OCI-LY7 (cell line): ENCODE results near the gene SYCP2. TPM values are rescaled to one million over a fixed set of nuclear protein-coding genes. Genes with fewer than 3 reads are reported as not detected.
A peak's percentile ranks its signal among the peaks of the same experiment; 100 is the strongest.

Experiments used
- BruUV-seq: library from RNA; stranded (reverse); fragments of 400-500 nt; replicated peaks from 2 replicates; lab custom pipeline; 2021; lab: Mats Ljungman, UMichigan
- CTCF ChIA-PET: fragments of 300-600 bp; sonication (Branson Sonifier 250); formaldehyde crosslinking; loops from one replicate; lab custom pipeline; 2022; ENCODE audit warnings: antibody characterized with exemption; ENCODE audit not compliant: unreplicated experiment; lab: Charles Lee
- POLR2A ChIA-PET: fragments of 300-600 bp; sonication (Branson Sonifier 250); formaldehyde crosslinking; loops from one replicate; lab custom pipeline; 2022; ENCODE audit warnings: antibody characterized with exemption; lab: Charles Lee
- DNase-seq: peaks from one replicate; pipeline ENCODE4 v3.0.0-alpha.2; 2015; ENCODE audit warnings: low spot score
- H2AFZ ChIP-seq: fragments of 200-600 bp; sonication (generic), shearing (Covaris generic); 2 replicates; pipeline ENCODE4 v1.6.1; 2014; ENCODE audit warnings: mild to moderate bottlenecking, antibody characterized with exemption, low read length, moderate library complexity
- H3K27ac ChIP-seq: fragments of 200-600 bp; sonication (generic); 2 replicates; pipeline ENCODE4 v1.5.1; 2014; ENCODE audit warnings: mixed run types, low read depth, mild to moderate bottlenecking, moderate library complexity, low read length, inconsistent platforms; ENCODE audit not compliant: poor library complexity, severe bottlenecking
- H3K36me3 ChIP-seq: fragments of 200-600 bp; sonication (generic); 2 replicates; pipeline ENCODE4 v1.6.1; 2014; ENCODE audit warnings: mild to moderate bottlenecking, antibody characterized with exemption, low read length, moderate library complexity, mixed read lengths; ENCODE audit not compliant: insufficient read depth
- H3K4me1 ChIP-seq: fragments of 200-600 bp; sonication (generic); 2 replicates; pipeline ENCODE4 v1.5.1; 2014; ENCODE audit warnings: mild to moderate bottlenecking, low read length; ENCODE audit not compliant: insufficient read depth, poor library complexity, severe bottlenecking
- H3K4me2 ChIP-seq: fragments of 200-600 bp; sonication (generic); 2 replicates; pipeline ENCODE4 v1.6.1; 2014; ENCODE audit warnings: mild to moderate bottlenecking, low read length
- H3K4me3 ChIP-seq: fragments of 200-600 bp; sonication (generic); 2 replicates; pipeline ENCODE4 v1.5.1; 2014; ENCODE audit warnings: mild to moderate bottlenecking, low read depth, low read length; ENCODE audit not compliant: poor library complexity, severe bottlenecking
- H3K79me2 ChIP-seq: fragments of 200-600 bp; sonication (generic); 2 replicates; pipeline ENCODE4 v1.6.1; 2016; ENCODE audit warnings: low read depth, mild to moderate bottlenecking, low read length, moderate library complexity, mixed read lengths; ENCODE audit not compliant: insufficient read depth
- H3K9me2 ChIP-seq: fragments of 200-600 bp; sonication (generic); 2 replicates; pipeline ENCODE4 v1.6.1; 2016; ENCODE audit warnings: mild to moderate bottlenecking, low read length, mixed read lengths; ENCODE audit not compliant: insufficient read depth
- H3K9me3 ChIP-seq: fragments of 200-600 bp; sonication (generic); 2 replicates; pipeline ENCODE4 v1.6.1; 2014; ENCODE audit warnings: mild to moderate bottlenecking, mixed run types, low read length, mixed read lengths
- H4K20me1 ChIP-seq: fragments of 200-600 bp; sonication (generic); 2 replicates; pipeline ENCODE4 v1.6.1; 2014; ENCODE audit warnings: mild to moderate bottlenecking, antibody characterized with exemption, low read length, moderate library complexity, mixed read lengths; ENCODE audit not compliant: insufficient read depth
- CTCF ChIP-seq: fragments of 200-600 bp; sonication (generic); conservative IDR thresholded peaks from 2 replicates; pipeline ENCODE4 v1.5.1; 2014; ENCODE audit warnings: mild to moderate bottlenecking, antibody characterized with exemption, low read length, moderate library complexity, mixed read lengths
- EZH2phosphoT487 ChIP-seq: fragments of 200-600 bp; sonication (generic); IDR thresholded peaks from 2 replicates; pipeline ENCODE4 v1.6.1; 2018; ENCODE audit warnings: low read depth, borderline replicate concordance, mild to moderate bottlenecking, mixed run types, antibody characterized with exemption, low read length, moderate library complexity, mixed read lengths
- intact Hi-C: fragments of 100-400 bp; cut with micrococcal nuclease; formaldehyde crosslinking; loops from one replicate; pipeline ENCODE4 v1.10.0; 2022; ENCODE audit not compliant: unreplicated experiment
- total RNA-seq, 2 experiments: library from RNA; depleted of rRNA in 1 of 2; stranded (reverse); fragments of >200 nt in 1 of 2; shearing (Covaris generic) in 1 of 2; gene quantifications; 2 replicates each; pipeline ENCODE4 v1.2.3, GENCODE V29; 2014 to 2022

The SYCP2 gene
- total RNA-seq, 2 experiments from 2014 or later, result 0.19 to 0.38 TPM

GRCh38 chr20:59944726-59945125 lies 11.3 kb upstream of the SYCP2 start:
- H3K9me2 ChIP-seq, result no peaks in the 10 kb centered on the region
- POLR2A ChIA-PET, result no interaction called here

GRCh38 chr20:59942245-59942644 lies 8.8 kb upstream of the SYCP2 start:
- BruUV-seq, result no TSS peak
- H3K4me2 ChIP-seq, result 0 out of 2 replicates have a peak overlapping the region, but pooled peaks have one; percentile 13
- H2AFZ ChIP-seq, result no peak overlapping the region
- peaks cover 21% of the 10 kb centered on the region for H3K4me1 ChIP-seq
- no peak overlapping the region for H3K27ac ChIP-seq
- no peak overlapping the region for H3K4me3 ChIP-seq
- no peaks in the 10 kb centered on the region for H3K9me2 ChIP-seq
- POLR2A ChIA-PET, result no interaction called here
- peaks cover 37% of the 10 kb centered on the region for H3K36me3 ChIP-seq
- CTCF ChIA-PET, result no interaction called here
- DNase-seq, result no peak
- intact Hi-C loops, result loop anchor here (10.0 kb wide), 1 partner anchor 463 kb away; no protein-coding TSS in a partner anchor
- H3K79me2 ChIP-seq, result peaks cover 13% of the 10 kb centered on the region
- H4K20me1 ChIP-seq, result no peaks in the 10 kb centered on the region; the same call in 1 of the 2 replicates
- TF ChIP-seq EZH2phosphoT487, result no peak
- no peak for TF ChIP-seq CTCF
- H3K9me3 ChIP-seq, result no peaks in the 10 kb centered on the region

More at GRCh38 chr20:59944726-59945125, 11.3 kb upstream of the SYCP2 start:
- TF ChIP-seq CTCF, result no peak
- no peak for TF ChIP-seq EZH2phosphoT487
- no peak for DNase-seq
- H3K36me3 ChIP-seq, result peaks cover 37% of the 10 kb centered on the region
- CTCF ChIA-PET, result no interaction called here
- BruUV-seq, result no TSS peak
- H3K27ac ChIP-seq, result no peak overlapping the region
- peaks cover 23% of the 10 kb centered on the region for H3K4me1 ChIP-seq
- H3K9me3 ChIP-seq, result no peaks in the 10 kb centered on the region
- no peak overlapping the region for H3K4me3 ChIP-seq
- no peaks in the 10 kb centered on the region for H4K20me1 ChIP-seq
- H3K79me2 ChIP-seq, result peaks cover 13% of the 10 kb centered on the region
- intact Hi-C loops, result loop anchor here (10.0 kb wide), 1 partner anchor 460 kb away; no protein-coding TSS in a partner anchor
- no peak overlapping the region for H3K4me2 ChIP-seq
- no peak overlapping the region for H2AFZ ChIP-seq

GRCh38 chr20:59940956-59941294 lies 7.5 kb upstream of the SYCP2 start:
- intact Hi-C loops, result loop anchor here (10.0 kb wide), 1 partner anchor 464 kb away; no protein-coding TSS in a partner anchor
- peaks cover 13% of the 10 kb centered on the region for H3K79me2 ChIP-seq
- no peaks in the 10 kb centered on the region; the same call in 1 of the 2 replicates for H4K20me1 ChIP-seq
- peak overlapping the region; percentile 82 for H3K27ac ChIP-seq
- peak overlapping the region; percentile 92 for H3K4me3 ChIP-seq
- ChIA-PET CTCF (interaction anchor here (1.2 kb wide), 1 partner anchor 14 kb away, joined by 3 read pairs; no protein-coding TSS in a partner anchor), POLR2A (interaction anchor here (1.4 to 1.7 kb wide), 4 partner anchors 9 to 22 kb away, joined by 3 to 9 read pairs (median 6); no protein-coding TSS in a partner anchor)
- TF ChIP-seq EZH2phosphoT487 (no peak), CTCF (no peak)
- no peaks in the 10 kb centered on the region for H3K9me3 ChIP-seq
- no TSS peak for BruUV-seq
- no peak for DNase-seq
- H3K36me3 ChIP-seq, result peaks cover 37% of the 10 kb centered on the region
- H3K4me1 ChIP-seq, result peaks cover 25% of the 10 kb centered on the region
- H3K9me2 ChIP-seq, result no peaks in the 10 kb centered on the region
- peak overlapping the region; percentile 99 for H3K4me2 ChIP-seq
- peak overlapping the region; percentile 98 for H2AFZ ChIP-seq
